Astrocyte of the hippocampus (primary cell): ENCODE measurements around the gene MED12L.
A peak's percentile ranks its signal among the peaks of the same experiment; 100 is the strongest.

ENCODE experiments used
- DNase-seq: peaks from one replicate; pipeline ENCODE4 v3.0.0; 2011; ENCODE audit warnings: low read depth, low spot score

The MED12L gene

GRCh38 chr3:151178208-151178845 lies 92.9 kb downstream of the MED12L start:
- DNase-seq: no peak

- DNase-seq: no peak
These were observed 97.0 kb downstream of the MED12L start for GRCh38 chr3:151182349-151183079.

DNA sequence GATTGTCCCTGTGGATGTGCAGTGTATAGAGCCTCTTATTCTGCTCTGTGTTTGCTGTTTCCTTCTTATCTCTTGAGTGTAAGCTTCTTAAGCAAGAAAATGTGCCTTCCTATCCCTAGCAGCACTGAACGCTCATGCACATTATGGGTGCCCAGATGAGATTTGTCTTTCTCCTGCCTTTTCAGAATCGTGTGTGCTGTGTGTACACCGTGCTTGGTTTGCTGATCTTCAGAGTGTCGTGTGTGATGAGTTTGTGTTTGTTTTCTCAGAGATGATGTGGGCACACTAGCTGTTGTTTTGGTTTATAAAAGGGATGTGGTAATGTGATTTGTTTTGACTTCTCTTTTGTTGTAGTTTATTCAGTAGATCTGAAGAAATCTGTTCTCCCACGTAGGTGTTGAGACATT lies 97.8 kb downstream of the MED12L start:
- DNase-seq: no peak

DNA sequence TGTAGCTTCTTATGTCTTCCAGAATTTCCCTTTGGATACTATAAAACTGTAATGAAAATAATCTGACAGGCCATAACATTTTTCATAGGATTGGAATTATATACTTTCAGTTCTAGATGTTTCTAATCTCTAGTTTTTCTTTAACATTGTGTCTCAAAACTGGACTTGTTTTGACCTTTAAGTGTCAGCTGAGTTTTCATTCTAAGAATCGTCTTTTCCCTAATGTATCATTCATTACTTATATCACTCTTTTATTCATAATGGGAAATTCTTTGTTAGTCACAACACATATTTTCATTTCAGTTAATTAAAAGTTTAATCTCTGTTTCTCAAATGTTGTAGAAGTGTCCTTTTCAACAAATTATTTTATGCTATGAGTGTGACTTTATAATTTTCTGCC lies 105.6 kb downstream of the MED12L start:
- no peak for DNase-seq

DNA sequence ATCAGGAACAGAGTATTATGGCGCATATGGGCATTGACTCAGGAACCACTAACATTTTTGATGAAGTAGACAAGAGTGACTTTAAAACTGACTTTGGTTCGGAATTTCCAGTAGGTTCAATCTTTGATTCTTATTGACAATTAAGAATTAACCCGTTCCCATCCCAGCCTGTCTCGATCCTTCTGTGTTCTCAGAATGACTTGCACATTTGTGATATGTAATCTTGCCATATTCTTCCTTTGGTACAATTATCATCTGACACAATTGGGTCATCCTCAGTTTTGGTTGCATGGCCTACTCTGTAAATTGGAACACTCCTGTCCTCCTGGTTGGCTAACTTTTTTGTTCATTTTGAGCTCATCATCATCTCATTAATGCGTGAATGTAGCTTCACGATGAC lies 107.1 kb downstream of the MED12L start:
- no peak for DNase-seq

GRCh38 chr3:151195826-151196225 lies 110.4 kb downstream of the MED12L start:
- DNase-seq: no peak

- DNase-seq: no peak
These were observed 111.0 kb downstream of the MED12L start for GRCh38 chr3:151196434-151196833.

GRCh38 chr3:151197228-151197627 lies 111.8 kb downstream of the MED12L start:
- no peak for DNase-seq

- peak; percentile 26 for DNase-seq
These were observed 112.7 kb downstream of the MED12L start for GRCh38 chr3:151197981-151198767.

GRCh38 chr3:151198849-151199248 lies 113.4 kb downstream of the MED12L start:
- no peak for DNase-seq

DNA sequence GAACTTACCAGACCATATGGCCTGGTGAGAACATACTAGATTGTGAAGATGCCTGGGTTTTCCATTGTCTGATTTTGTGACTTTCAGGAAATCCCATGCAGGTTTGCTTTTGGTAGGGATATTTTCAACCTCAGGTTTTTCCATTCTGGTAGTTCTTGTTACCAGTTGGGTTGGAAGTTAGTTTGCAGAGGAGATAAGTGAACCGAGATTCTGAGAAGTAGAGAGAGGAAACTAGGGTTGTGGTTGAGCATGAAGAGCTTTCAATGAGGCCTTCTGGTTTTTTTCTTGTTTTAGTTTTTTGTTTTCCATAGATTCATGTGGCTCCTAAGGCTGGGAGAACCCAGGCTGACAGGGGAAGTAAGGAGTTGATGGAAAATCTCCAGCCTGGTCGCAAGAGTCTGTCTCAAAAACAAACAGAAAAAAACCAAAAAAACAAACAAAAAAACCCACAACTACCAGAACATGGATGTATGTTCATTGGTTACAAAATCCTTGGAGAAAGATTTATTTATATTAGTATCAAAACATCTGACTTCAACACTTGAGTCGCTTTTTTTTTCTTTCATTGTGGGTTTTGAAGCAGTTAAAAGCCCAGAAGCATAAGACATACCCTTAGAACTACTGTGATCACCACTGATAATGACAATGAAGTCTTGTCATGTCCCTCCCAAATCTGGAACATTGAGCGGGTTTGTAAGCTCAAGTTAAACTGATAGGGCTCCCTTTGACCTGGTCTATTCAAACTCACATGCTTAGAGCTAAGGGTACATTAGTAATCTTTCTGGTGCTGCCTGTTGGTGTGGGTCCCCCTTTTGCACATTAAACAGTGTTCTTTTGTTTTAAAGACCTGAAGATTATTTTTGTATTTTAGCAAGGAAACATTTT lies 114.3 kb downstream of the MED12L start:
- no peak for DNase-seq

- DNase-seq: no peak
These were observed 115.1 kb downstream of the MED12L start for GRCh38 chr3:151200586-151200985.

- DNase-seq: no peak
These were observed 115.7 kb downstream of the MED12L start for GRCh38 chr3:151201051-151201730.

DNA sequence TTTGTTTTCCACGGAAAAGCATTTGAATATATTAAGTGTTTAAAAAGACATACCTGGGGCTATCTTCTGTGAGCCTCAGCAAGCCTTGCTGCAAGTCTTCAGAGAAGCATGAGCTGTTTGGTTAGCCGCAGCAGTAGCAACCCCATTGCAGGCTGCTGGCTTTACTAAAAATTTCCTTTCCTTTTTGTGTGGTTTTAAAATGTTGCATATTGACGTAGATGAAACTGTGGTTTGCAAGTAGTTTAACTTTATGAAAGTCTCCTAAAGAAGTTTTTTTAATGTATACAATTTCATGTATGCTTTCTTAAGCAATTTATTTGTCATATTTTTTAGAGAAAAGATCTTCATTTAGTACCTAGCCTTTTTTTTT lies 117.6 kb downstream of the MED12L start, which contains the start of gene GPR171:
Gene GPR171 (minus strand): TSS at position 166 of the 370 bp plus-strand sequence. CDS start 3,830 bp downstream, outside the sequence.
- DNase-seq: no peak

DNA sequence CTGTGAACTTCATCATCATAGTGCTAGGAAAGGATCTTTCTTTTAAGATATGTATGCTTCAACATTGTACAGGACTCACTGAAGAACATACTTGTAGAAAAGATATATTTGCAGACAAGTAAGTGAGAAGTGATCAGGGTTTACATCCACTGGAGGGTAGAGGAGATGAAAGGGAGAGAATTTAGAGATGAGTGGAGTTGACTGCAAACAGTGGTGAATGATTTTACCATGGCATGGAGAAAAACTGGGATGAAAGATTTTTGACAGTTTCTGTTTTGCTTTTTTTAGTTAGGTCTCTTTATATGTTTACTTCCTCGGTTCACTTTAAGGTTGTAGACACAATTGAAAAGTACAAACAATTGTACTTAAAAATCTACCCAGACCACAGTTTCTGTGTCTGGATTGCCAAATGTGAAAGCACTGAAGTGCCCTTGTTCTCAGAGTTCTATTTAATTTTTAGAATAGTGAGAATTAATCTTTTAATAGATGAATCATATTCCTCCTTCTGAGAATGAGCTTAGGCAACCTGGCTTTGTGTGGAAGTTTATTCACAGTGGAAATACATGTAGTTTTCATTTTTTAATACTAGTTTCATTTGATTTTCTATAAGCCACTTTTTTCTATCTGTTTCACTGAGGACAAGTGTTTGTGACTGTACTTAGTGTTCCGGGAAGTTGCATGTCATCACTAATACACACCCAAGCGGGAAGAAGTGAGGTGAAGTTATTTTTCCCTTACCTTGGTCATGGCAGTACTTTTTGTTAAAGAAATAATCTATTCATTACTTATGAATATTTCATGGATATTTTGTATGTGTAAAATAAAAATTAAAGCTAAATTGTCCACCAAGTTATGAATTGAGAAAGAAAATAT lies 119.3 kb downstream of the MED12L start:
- no peak for DNase-seq

DNA sequence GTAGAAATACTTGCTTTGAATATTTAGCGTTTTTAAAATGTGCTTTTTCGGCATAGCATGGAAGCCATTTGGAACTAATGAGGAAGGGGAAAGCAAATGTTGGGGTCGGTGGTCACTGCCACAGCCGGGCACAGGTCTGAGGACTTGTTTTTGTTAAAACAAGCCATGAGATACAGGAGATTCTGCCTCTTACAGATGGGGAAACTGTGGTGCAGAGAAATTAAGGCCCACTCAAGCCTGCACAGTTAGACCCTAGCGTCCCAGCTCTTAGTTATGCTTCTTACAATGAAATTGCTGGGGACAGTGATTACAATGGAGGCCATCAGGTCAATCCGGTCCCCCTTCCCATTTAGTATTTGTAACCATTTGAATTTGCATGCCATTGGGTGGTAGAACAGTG lies 120.0 kb downstream of the MED12L start:
- no peak for DNase-seq

- no peak for DNase-seq
These were observed 120.7 kb downstream of the MED12L start for GRCh38 chr3:151206201-151206600.

DNA sequence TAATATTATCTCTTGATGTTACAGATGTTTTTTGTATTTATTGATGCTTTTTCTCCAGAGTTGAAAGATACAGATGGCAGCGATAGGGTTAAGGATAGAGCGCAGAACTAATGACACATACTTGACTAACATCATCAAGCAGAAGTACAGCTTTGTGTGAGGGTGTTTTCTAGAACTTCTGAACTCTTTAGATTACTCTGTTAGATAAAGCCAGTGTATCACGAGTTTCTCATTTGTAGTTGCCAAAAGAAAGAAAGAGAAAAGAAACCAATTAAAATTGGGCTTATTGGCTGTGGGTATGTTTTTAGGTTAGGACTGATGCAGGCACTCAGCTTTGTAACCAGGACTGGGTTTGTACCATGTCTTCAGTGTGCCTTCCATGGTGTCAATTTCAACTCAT lies 124.2 kb downstream of the MED12L start:
- no peak for DNase-seq

DNA sequence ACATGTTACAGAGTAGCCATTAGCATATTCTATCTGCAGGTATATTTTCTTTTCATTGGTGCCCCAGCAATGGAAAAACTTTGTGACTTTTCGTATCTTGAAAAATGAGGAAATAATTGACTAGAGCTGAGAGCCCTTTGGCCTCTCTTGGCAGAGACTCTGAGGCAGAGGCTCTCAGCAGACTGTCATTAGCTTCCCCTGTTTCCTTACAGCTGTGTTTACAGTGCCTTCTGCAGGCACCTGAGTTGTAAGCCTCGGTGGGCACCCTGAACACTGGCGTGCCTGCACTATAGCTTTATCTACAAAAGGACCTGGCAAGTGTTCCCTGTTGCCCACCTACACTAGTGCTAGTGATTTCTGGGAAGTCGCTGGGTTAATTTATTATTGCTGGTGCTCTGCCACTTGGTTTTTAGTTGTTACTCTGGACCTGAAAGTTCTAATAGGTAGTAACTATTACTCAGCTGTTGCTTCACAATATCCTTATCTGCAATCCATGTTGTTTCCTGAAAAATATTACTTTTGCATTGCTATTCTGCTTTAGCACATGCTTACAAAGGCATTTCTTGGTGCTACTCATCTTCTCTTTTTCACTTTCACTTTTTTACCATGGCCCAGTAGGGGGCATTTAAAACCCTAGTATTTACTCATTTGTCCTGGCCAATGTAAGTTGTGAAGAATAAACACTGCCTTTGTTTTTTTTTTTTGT lies 125.4 kb downstream of the MED12L start:
- no peak for DNase-seq
